DOHH2 (cell line): ENCODE measurements around the gene MSLN.
A peak's percentile ranks its signal among the peaks of the same experiment; 100 is the strongest.

ENCODE experiments used
- H3F3A ChIP-seq: fragments of 200-600 bp; sonication (generic), shearing (Covaris generic); 2 replicates; pipeline ENCODE4 v1.6.0; 2016; ENCODE audit warnings: antibody characterized with exemption, mild to moderate bottlenecking; ENCODE audit not compliant: control insufficient read depth, insufficient read depth
- H3K27ac ChIP-seq: fragments of 200-600 bp; sonication (generic); 2 replicates; pipeline ENCODE4 v1.5.1; 2014; ENCODE audit warnings: low read depth, mild to moderate bottlenecking, low read length, moderate library complexity
- H3K27me3 ChIP-seq: fragments of 200-600 bp; sonication (generic); 2 replicates; pipeline ENCODE4 v1.6.1; 2014; ENCODE audit warnings: mild to moderate bottlenecking, low read length, mixed read lengths; ENCODE audit not compliant: control insufficient read depth
- H3K36me3 ChIP-seq: fragments of 200-600 bp; sonication (generic); 2 replicates; pipeline ENCODE4 v1.6.1; 2014; ENCODE audit warnings: mild to moderate bottlenecking, low read length, moderate library complexity, mixed read lengths; ENCODE audit not compliant: control insufficient read depth
- H3K4me1 ChIP-seq: fragments of 200-600 bp; sonication (generic); 2 replicates; pipeline ENCODE4 v1.6.1; 2014; ENCODE audit warnings: mild to moderate bottlenecking, low read length, mixed read lengths; ENCODE audit not compliant: control insufficient read depth
- H3K4me2 ChIP-seq: fragments of 200-600 bp; sonication (generic); 2 replicates; pipeline ENCODE4 v1.6.0; 2014; ENCODE audit warnings: mild to moderate bottlenecking, low read length, moderate library complexity
- H3K4me3 ChIP-seq: fragments of 200-600 bp; sonication (generic); 2 replicates; pipeline ENCODE4 v1.5.1; 2014; ENCODE audit warnings: mild to moderate bottlenecking, low read length, mixed read lengths
- H3K79me2 ChIP-seq: fragments of 200-600 bp; sonication (generic); 2 replicates; pipeline ENCODE4 v1.6.1; 2014; ENCODE audit warnings: mild to moderate bottlenecking, low read length, mixed read lengths; ENCODE audit not compliant: control insufficient read depth
- H3K9me2 ChIP-seq: fragments of 200-600 bp; sonication (generic); replicated peaks from 2 replicates; pipeline ENCODE4 v1.6.1; 2014; ENCODE audit warnings: mild to moderate bottlenecking, low read length, mixed read lengths; ENCODE audit not compliant: control insufficient read depth
- H3K9me3 ChIP-seq: fragments of 200-600 bp; sonication (generic); 2 replicates; pipeline ENCODE4 v1.6.1; 2014; ENCODE audit warnings: antibody characterized with exemption, low read length, mixed read lengths; ENCODE audit not compliant: control insufficient read depth, insufficient read depth
- H4K20me1 ChIP-seq: fragments of 200-600 bp; sonication (generic); 2 replicates; pipeline ENCODE4 v1.6.0; 2014; ENCODE audit warnings: low read depth, mild to moderate bottlenecking, antibody characterized with exemption, low read length, moderate library complexity; ENCODE audit not compliant: control insufficient read depth, insufficient read depth
- EZH2phosphoT487 ChIP-seq: fragments of 200-600 bp; sonication (generic); IDR thresholded peaks from 2 replicates; pipeline ENCODE4 v1.6.1; 2017; ENCODE audit warnings: borderline replicate concordance, mild to moderate bottlenecking, antibody characterized with exemption, low read length, moderate library complexity, mixed read lengths
- TF ChIP-seq, protein P1 (sequence below): fragments of 200-600 bp; sonication (generic); IDR thresholded peaks from one replicate; pipeline ENCODE4 v1.5.1; 2014; ENCODE audit warnings: antibody characterized with exemption, mild to moderate bottlenecking, low read depth, low read length; ENCODE audit not compliant: poor library complexity, severe bottlenecking

MSLN gene

DNA sequence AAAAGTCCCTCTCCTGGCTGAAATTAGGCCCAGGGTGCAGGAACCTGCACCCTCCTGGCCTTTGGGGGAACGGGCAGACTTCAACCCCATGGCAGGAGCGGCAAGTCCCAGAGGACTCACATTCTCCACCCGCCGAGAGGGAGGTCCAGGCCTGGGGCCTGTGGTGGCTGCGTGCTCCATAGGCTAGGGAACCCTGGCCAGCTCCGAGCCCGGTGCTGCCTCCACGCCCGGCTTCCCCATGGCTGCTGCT, 34.4 kb upstream of the MSLN start:
- Histone ChIP-seq H3K9me2 (no peaks in the 10 kb centered on the region), H3K79me2 (peaks cover 9% of the 10 kb centered on the region), H3K4me1 (peaks cover 54% of the 10 kb centered on the region), H3K4me2 (peak overlapping the region; percentile 80), H3K27me3 (no peaks in the 10 kb centered on the region), H3K27ac (no peak overlapping the region), H3F3A (peaks cover 10% of the 10 kb centered on the region; the same call in 1 of the 2 replicates), H3K4me3 (peak overlapping the region; percentile 65), H4K20me1 (0 out of 2 replicates have a peak, but pooled peaks cover 3% of the 10 kb centered on the region), H3K9me3 (no peaks in the 10 kb centered on the region), H3K36me3 (peaks cover 44% of the 10 kb centered on the region)
- TF ChIP-seq EZH2phosphoT487 = no peak
- TF ChIP-seq, protein P1, sequence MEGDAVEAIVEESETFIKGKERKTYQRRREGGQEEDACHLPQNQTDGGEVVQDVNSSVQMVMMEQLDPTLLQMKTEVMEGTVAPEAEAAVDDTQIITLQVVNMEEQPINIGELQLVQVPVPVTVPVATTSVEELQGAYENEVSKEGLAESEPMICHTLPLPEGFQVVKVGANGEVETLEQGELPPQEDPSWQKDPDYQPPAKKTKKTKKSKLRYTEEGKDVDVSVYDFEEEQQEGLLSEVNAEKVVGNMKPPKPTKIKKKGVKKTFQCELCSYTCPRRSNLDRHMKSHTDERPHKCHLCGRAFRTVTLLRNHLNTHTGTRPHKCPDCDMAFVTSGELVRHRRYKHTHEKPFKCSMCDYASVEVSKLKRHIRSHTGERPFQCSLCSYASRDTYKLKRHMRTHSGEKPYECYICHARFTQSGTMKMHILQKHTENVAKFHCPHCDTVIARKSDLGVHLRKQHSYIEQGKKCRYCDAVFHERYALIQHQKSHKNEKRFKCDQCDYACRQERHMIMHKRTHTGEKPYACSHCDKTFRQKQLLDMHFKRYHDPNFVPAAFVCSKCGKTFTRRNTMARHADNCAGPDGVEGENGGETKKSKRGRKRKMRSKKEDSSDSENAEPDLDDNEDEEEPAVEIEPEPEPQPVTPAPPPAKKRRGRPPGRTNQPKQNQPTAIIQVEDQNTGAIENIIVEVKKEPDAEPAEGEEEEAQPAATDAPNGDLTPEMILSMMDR = no peak

DNA sequence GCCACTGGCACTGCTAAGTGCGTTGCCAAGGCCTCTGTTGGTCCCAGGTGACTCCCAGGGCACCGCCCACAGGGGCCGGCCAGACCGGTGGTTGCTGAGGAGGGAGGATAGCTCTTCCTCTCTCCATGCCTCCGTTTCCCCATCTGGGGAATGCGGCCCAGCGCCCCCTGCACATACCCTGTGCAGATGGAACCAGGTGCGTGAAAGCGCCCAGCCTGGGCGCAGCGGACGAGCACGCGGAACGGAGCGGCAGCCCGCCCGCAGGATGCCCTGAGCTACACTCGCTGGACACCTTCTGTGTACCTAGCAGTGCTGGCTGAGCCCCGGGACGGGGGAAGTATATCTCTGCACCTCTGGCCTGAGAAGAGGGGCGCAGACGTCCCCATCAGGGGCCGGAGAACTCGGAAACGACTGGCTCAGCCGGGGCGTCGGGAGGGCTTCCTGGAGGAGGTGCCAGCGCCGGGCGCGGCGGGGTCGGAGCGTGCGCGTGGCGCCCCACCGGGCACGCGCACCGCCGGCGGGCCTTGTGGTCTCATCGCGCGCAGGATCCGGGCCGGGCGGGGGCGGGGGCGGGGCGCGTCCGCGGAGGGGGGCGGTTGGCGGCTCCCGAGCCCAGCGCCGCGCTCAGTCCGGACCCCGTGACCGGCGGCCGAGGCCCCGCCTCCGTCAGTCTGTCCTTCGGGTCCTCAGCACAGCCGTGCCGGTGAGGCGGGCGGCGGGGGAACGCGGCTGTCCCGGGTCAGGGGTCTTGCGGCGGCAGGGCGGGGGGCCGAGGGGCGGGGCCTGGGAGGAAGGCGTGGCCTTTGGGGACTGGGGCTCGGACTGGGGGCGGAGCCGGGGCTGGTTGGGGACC, 33.9 kb upstream of the MSLN start, which contains the start of the genes CCDC78 and HAGHL:
CCDC78 (minus strand) TSS at position 6 of the 853 bp plus-strand sequence. CDS start 76 bp downstream, outside the sequence.
HAGHL (plus strand) TSS at position 669 of the 853 bp plus-strand sequence. CDS start 404 bp downstream, outside the sequence.
- peaks cover 56% of the 10 kb centered on the region for H3K4me1 ChIP-seq
- TF ChIP-seq, protein P1 = no peak
- no peak for TF ChIP-seq EZH2phosphoT487
- H4K20me1 ChIP-seq = 0 out of 2 replicates have a peak, but pooled peaks cover 3% of the 10 kb centered on the region
- peaks cover 6% of the 10 kb centered on the region for H3K79me2 ChIP-seq
- H3K4me3 ChIP-seq = peak within 1 kb of the TSS; percentile 85
- H3K27me3 ChIP-seq = no peaks in the 10 kb centered on the region
- H3K36me3 ChIP-seq = peaks cover 46% of the 10 kb centered on the region
- peak within 1 kb of the TSS; percentile 72 for H3K27ac ChIP-seq
- H3F3A ChIP-seq = peaks cover 10% of the 10 kb centered on the region; the same call in 1 of the 2 replicates
- no peaks in the 10 kb centered on the region for H3K9me2 ChIP-seq
- H3K4me2 ChIP-seq = peak within 1 kb of the TSS; percentile 85
- no peaks in the 10 kb centered on the region for H3K9me3 ChIP-seq

DNA sequence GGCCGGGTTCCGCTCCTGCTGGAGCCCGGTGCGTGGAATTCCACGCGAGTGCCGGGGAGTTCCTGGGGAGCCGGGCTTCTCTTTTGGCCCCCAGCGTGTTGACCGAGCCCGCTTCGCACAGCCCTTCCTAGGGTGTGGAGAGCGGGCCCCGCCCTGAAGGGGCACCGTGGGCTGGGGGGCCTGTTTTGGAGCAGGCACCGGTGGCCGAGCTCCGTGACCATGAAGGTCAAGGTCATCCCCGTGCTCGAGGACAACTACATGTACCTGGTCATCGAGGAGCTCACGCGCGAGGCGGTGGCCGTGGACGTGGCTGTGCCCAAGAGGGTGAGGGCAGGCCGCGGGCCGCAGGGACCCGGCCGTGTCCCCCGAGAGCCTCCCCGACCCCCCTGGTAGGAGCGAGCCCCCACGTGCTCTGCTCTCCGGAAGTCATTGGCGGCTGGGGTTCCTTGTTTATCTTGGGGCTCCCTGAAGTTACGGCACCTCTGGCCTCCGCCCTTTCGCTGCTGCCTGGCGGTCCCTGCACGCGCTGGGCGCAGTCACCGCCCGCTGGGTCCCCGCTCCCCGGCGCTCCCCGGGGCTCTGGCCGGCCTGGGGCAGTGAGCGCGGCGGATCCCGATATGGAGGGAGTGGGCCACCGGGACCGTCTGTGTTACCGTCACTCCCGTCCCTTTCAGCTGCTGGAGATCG, 33.1 kb upstream of the MSLN start:
- Histone ChIP-seq H3K9me2 (no peaks in the 10 kb centered on the region), H3K27me3 (no peaks in the 10 kb centered on the region), H3K79me2 (no peaks in the 10 kb centered on the region), H3K4me2 (peak overlapping the region; percentile 85), H3K27ac (peak overlapping the region; percentile 72), H3K4me3 (peak overlapping the region; percentile 85), H3K9me3 (no peaks in the 10 kb centered on the region), H3K36me3 (peaks cover 47% of the 10 kb centered on the region), H3K4me1 (peaks cover 56% of the 10 kb centered on the region), H3F3A (peaks cover 10% of the 10 kb centered on the region; the same call in 1 of the 2 replicates), H4K20me1 (0 out of 2 replicates have a peak, but pooled peaks cover 3% of the 10 kb centered on the region)
- TF ChIP-seq, protein P1 = no peak
- no peak for TF ChIP-seq EZH2phosphoT487
